Measurements from ENCODE around the gene OCLN.

The OCLN gene

DNA sequence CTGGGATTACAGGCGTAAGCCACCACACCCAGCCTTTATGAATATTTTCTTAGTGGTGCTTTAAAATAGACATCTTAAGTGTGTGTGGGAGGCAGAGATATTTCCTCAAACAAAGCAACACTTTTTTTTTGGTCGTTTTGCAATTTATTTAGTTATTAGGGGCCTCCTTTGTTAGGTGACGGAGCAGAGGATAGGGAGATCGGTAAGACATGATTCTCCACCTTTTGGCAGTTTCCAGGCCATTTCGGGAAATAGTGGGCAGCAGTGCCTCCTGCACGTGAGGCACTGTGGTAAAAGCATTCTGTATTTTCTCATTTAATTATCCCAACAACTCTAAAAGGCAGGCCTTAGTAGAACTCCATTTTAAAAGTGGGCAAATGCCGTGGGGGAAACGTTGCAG lies 1.9 kb downstream of the OCLN start:
- Histone ChIP-seq H3K4me3 (replicated peaks; ENCODE audit: insufficient read depth, low read length) (no peak overlapping the region), H3K27ac (replicated peaks) (no peak overlapping the region), H3K27me3 (ENCODE audit: insufficient read depth, poor library complexity, severe bottlenecking) (peaks cover 2% of the 10 kb centered on the region)
- TF ChIP-seq POLR2AphosphoS5 (IDR thresholded peaks at IDR 0.05; ENCODE audit: low read depth) (no peak), GABPA (IDR thresholded peaks at IDR 0.05; ENCODE audit: low read depth) (no peak), SPI1 (IDR thresholded peaks at IDR 0.05; ENCODE audit: borderline replicate concordance, low read depth) (no peak)
- TF ChIP-seq, protein P1, sequence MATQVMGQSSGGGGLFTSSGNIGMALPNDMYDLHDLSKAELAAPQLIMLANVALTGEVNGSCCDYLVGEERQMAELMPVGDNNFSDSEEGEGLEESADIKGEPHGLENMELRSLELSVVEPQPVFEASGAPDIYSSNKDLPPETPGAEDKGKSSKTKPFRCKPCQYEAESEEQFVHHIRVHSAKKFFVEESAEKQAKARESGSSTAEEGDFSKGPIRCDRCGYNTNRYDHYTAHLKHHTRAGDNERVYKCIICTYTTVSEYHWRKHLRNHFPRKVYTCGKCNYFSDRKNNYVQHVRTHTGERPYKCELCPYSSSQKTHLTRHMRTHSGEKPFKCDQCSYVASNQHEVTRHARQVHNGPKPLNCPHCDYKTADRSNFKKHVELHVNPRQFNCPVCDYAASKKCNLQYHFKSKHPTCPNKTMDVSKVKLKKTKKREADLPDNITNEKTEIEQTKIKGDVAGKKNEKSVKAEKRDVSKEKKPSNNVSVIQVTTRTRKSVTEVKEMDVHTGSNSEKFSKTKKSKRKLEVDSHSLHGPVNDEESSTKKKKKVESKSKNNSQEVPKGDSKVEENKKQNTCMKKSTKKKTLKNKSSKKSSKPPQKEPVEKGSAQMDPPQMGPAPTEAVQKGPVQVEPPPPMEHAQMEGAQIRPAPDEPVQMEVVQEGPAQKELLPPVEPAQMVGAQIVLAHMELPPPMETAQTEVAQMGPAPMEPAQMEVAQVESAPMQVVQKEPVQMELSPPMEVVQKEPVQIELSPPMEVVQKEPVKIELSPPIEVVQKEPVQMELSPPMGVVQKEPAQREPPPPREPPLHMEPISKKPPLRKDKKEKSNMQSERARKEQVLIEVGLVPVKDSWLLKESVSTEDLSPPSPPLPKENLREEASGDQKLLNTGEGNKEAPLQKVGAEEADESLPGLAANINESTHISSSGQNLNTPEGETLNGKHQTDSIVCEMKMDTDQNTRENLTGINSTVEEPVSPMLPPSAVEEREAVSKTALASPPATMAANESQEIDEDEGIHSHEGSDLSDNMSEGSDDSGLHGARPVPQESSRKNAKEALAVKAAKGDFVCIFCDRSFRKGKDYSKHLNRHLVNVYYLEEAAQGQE (IDR thresholded peaks at IDR 0.05; ENCODE audit: insufficient replicate concordance, low read depth): no peak
- TF ChIP-seq, protein P2, sequence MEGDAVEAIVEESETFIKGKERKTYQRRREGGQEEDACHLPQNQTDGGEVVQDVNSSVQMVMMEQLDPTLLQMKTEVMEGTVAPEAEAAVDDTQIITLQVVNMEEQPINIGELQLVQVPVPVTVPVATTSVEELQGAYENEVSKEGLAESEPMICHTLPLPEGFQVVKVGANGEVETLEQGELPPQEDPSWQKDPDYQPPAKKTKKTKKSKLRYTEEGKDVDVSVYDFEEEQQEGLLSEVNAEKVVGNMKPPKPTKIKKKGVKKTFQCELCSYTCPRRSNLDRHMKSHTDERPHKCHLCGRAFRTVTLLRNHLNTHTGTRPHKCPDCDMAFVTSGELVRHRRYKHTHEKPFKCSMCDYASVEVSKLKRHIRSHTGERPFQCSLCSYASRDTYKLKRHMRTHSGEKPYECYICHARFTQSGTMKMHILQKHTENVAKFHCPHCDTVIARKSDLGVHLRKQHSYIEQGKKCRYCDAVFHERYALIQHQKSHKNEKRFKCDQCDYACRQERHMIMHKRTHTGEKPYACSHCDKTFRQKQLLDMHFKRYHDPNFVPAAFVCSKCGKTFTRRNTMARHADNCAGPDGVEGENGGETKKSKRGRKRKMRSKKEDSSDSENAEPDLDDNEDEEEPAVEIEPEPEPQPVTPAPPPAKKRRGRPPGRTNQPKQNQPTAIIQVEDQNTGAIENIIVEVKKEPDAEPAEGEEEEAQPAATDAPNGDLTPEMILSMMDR (IDR thresholded peaks at IDR 0.05; ENCODE audit: insufficient read depth, low read length): no peak
- no peak for DNase-seq (ENCODE audit: low read depth in 1 of 2, low spot score in 1 of 2)

DNA sequence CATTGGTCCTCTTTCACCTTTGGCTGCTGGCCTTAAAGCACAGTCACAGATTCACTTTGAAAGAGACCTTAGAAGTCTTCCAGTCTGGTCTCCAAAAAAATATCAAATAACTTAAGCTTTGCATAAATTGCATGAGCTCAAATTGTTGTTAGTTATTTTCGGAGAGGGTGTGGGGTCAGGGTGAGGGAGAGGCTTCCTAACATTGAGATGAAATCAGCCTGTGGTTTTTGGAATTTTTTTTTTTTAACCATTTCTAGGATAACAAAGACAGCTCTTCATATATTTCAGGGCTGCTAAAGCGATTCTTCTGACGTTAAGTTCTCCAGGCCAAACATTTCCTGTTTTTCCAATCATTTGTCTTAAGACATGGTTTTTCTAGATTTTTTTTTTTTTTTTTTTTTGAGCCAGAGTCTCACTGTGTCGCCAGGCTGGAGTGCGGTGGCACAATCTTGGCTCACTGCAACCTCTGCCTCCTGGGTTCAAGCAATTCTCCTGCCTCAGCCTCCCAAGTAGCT lies 4.5 kb downstream of the OCLN start:
- no peak overlapping the region for H3K27ac ChIP-seq (replicated peaks)
- DNase-seq (ENCODE audit: low read depth in 1 of 2, low spot score in 1 of 2): no peak
- H3K4me3 ChIP-seq (replicated peaks; ENCODE audit: insufficient read depth, low read length): no peak overlapping the region
- peaks cover 2% of the 10 kb centered on the region for H3K27me3 ChIP-seq (ENCODE audit: insufficient read depth, poor library complexity, severe bottlenecking)
- TF ChIP-seq, protein P1 (IDR thresholded peaks at IDR 0.05; ENCODE audit: insufficient replicate concordance, low read depth): no peak
- TF ChIP-seq SPI1 (IDR thresholded peaks at IDR 0.05; ENCODE audit: borderline replicate concordance, low read depth): no peak
- TF ChIP-seq, protein P2 (IDR thresholded peaks at IDR 0.05; ENCODE audit: insufficient read depth, low read length): no peak

DNA sequence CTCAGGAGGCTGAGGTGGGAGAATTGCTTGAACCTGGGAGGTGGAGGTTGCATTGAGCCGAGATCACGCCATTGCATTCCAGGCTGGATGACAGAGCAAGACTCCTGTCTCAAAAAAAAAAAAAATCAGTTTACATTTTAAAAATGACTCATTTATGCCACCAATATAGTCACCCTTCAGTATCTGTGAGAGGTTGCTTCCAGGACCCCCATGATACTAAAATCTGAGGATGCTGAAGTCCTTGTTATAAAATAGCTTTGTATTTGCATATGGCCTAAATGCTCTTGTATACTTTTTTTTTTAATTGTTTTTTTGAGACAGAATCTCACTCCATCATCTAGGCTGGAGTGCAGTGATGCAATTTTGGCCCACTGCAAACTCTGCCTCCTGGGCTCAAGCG lies 5.8 kb downstream of the OCLN start:
- Histone ChIP-seq H3K4me3 (replicated peaks; ENCODE audit: insufficient read depth, low read length) (no peak overlapping the region), H3K27ac (replicated peaks) (no peak overlapping the region), H3K27me3 (ENCODE audit: insufficient read depth, poor library complexity, severe bottlenecking) (no peaks in the 10 kb centered on the region)
- TF ChIP-seq, protein P1 (IDR thresholded peaks at IDR 0.05; ENCODE audit: insufficient replicate concordance, low read depth): no peak
- TF ChIP-seq, protein P2 (IDR thresholded peaks at IDR 0.05; ENCODE audit: insufficient read depth, low read length): no peak
- no peak for TF ChIP-seq SPI1 (IDR thresholded peaks at IDR 0.05; ENCODE audit: borderline replicate concordance, low read depth)
- no peak for TF ChIP-seq POLR2AphosphoS5 (IDR thresholded peaks at IDR 0.05; ENCODE audit: low read depth)
- TF ChIP-seq GABPA (IDR thresholded peaks at IDR 0.05; ENCODE audit: low read depth): no peak
- no peak for DNase-seq (ENCODE audit: low read depth in 1 of 2, low spot score in 1 of 2)

Data from HL-60 (cell line).